Measurements from ENCODE around the gene CD226. TPM values are rescaled to one million over a fixed set of nuclear protein-coding genes. Genes with fewer than 3 reads are reported as not detected.

Gene CD226
- total RNA-seq, 1 experiment from 2014 or later: 1.2 TPM

DNA sequence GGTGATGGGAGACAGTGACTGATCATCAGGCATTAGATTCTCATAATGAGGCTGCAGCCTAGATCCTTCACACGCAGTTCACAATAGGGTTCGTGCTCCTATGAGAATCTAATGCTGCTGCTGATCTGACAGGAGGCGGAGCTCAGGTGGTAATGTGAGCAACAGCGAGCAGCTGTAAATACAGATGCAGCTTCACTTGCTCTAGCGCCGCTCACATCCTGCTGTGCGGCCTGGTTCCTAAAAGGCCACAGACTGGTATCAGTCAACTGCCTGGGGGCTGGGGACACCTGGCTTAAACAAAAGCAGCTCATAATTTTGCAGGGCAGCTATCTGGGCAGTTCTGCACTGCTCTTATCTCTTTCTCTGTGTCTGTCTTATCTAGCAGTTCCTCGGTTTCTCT, 20.4 kb upstream of the CD226 start (continued):
- TF ChIP-seq, protein P1, sequence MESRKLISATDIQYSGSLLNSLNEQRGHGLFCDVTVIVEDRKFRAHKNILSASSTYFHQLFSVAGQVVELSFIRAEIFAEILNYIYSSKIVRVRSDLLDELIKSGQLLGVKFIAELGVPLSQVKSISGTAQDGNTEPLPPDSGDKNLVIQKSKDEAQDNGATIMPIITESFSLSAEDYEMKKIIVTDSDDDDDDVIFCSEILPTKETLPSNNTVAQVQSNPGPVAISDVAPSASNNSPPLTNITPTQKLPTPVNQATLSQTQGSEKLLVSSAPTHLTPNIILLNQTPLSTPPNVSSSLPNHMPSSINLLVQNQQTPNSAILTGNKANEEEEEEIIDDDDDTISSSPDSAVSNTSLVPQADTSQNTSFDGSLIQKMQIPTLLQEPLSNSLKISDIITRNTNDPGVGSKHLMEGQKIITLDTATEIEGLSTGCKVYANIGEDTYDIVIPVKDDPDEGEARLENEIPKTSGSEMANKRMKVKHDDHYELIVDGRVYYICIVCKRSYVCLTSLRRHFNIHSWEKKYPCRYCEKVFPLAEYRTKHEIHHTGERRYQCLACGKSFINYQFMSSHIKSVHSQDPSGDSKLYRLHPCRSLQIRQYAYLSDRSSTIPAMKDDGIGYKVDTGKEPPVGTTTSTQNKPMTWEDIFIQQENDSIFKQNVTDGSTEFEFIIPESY (IDR thresholded peaks at IDR 0.05; ENCODE audit: extremely low read depth, insufficient replicate concordance, low read length): no peak

DNA sequence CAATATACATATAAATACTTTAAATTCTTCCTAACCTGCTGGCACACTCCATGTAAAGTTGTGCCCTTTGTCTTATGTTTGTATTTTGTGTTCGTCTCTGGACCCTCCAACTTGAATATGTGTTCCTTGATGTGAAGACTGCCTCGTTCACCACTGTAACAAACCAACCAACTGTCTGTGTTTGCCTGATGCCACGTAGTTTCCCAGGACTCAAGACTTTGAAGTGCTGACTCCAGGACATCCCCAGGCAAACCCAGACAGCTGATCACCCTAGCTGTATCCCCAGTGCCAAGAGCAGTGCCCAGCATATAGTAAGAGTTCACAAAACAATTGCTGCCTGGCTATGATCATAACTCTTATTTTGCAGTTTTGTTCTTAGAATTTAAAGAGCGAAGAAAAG, 15.5 kb upstream of the CD226 start:
- ChIA-PET POLR2A (no interaction called here), RAD21 (ENCODE audit: low non-redundant PET in 1 of 2, low total read pairs in 2 of 2, uncharacterized antibody in 2 of 2, unreplicated experiment in 2 of 2) (no interaction called here), CTCF (no interaction called here)
- H3K4me2 ChIP-seq (ENCODE audit: low read length): no peak overlapping the region
- no peak overlapping the region for H3K27ac ChIP-seq (ENCODE audit: low read depth, low read length)
- no peak overlapping the region for H3K9ac ChIP-seq (ENCODE audit: low read length)
- DNase-seq (ENCODE audit: low read depth, low spot score) (no peak), ATAC-seq (no peak)
- H3K4me1 ChIP-seq (ENCODE audit: control insufficient read depth in 1 of 2, insufficient read depth in 2 of 2, low read length in 2 of 2): no peaks in the 10 kb centered on the region
- H3K9me2 ChIP-seq (ENCODE audit: insufficient read depth): no peaks in the 10 kb centered on the region
- BruUV-seq (replicated peaks): no TSS peak
- no peak overlapping the region for H2AFZ ChIP-seq (ENCODE audit: low read depth, low read length, poor library complexity, severe bottlenecking)
- H4K20me1 ChIP-seq (ENCODE audit: insufficient read depth): no peaks in the 10 kb centered on the region
- intact Hi-C loops (cut with micrococcal nuclease): no loop called here
- no peaks in the 10 kb centered on the region for H3K36me3 ChIP-seq (ENCODE audit: control insufficient read depth in 1 of 2, insufficient read depth in 2 of 2, low read length in 2 of 2)
- H3K27me3 ChIP-seq (ENCODE audit: insufficient read depth, low read length): no peaks in the 10 kb centered on the region
- H3K79me2 ChIP-seq (ENCODE audit: insufficient read depth, low read length): no peaks in the 10 kb centered on the region
- TF ChIP-seq, protein P2, sequence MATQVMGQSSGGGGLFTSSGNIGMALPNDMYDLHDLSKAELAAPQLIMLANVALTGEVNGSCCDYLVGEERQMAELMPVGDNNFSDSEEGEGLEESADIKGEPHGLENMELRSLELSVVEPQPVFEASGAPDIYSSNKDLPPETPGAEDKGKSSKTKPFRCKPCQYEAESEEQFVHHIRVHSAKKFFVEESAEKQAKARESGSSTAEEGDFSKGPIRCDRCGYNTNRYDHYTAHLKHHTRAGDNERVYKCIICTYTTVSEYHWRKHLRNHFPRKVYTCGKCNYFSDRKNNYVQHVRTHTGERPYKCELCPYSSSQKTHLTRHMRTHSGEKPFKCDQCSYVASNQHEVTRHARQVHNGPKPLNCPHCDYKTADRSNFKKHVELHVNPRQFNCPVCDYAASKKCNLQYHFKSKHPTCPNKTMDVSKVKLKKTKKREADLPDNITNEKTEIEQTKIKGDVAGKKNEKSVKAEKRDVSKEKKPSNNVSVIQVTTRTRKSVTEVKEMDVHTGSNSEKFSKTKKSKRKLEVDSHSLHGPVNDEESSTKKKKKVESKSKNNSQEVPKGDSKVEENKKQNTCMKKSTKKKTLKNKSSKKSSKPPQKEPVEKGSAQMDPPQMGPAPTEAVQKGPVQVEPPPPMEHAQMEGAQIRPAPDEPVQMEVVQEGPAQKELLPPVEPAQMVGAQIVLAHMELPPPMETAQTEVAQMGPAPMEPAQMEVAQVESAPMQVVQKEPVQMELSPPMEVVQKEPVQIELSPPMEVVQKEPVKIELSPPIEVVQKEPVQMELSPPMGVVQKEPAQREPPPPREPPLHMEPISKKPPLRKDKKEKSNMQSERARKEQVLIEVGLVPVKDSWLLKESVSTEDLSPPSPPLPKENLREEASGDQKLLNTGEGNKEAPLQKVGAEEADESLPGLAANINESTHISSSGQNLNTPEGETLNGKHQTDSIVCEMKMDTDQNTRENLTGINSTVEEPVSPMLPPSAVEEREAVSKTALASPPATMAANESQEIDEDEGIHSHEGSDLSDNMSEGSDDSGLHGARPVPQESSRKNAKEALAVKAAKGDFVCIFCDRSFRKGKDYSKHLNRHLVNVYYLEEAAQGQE (IDR thresholded peaks at IDR 0.05; ENCODE audit: low read depth): no peak
- TF ChIP-seq ZNF274 (IDR thresholded peaks at IDR 0.05; ENCODE audit: low read depth, low read length) (no peak), ELF1 (IDR thresholded peaks at IDR 0.05; ENCODE audit: borderline replicate concordance, low read depth) (no peak), EZH2phosphoT487 (IDR thresholded peaks at IDR 0.05; ENCODE audit: borderline replicate concordance) (no peak), JUND (IDR thresholded peaks at IDR 0.05) (no peak), CEBPB (IDR thresholded peaks at IDR 0.05; ENCODE audit: low read depth) (no peak)
- TF ChIP-seq, protein P3, sequence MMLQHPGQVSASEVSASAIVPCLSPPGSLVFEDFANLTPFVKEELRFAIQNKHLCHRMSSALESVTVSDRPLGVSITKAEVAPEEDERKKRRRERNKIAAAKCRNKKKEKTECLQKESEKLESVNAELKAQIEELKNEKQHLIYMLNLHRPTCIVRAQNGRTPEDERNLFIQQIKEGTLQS (IDR thresholded peaks at IDR 0.05): no peak
- no peaks in the 10 kb centered on the region for H3K9me3 ChIP-seq (ENCODE audit: control insufficient read depth in 1 of 2, insufficient read depth in 1 of 2, low read depth in 1 of 2, low read length in 2 of 2)
- H3K4me3 ChIP-seq (replicated peaks in 1 of 2; ENCODE audit: low read depth in 1 of 2, low read length in 2 of 2): no peak overlapping the region

Data from HCT116 (cell line).